Measurements from ENCODE around the gene SETD5. TPM values are rescaled to one million over a fixed set of nuclear protein-coding genes. Genes with fewer than 3 reads are reported as not detected.

SETD5 gene
- total RNA-seq, 1 donor from 2014 or later = 167 TPM

GRCh38 chr3:9409981-9410854 lies 12.8 kb downstream of the SETD5 start:
- Mint-ChIP-seq H3K27me3 (ENCODE audit: low read depth, unreplicated experiment) (no peaks in the 10 kb centered on the region), H3K4me3 (ENCODE audit: unreplicated experiment) (no peak overlapping the region), H3K9me3 (ENCODE audit: unreplicated experiment) (no peaks in the 10 kb centered on the region), H3K4me1 (ENCODE audit: low read depth, unreplicated experiment) (peaks cover 10% of the 10 kb centered on the region), H3K36me3 (ENCODE audit: low read depth, unreplicated experiment) (peaks cover 5% of the 10 kb centered on the region), H3K27ac (ENCODE audit: unreplicated experiment) (no peak overlapping the region)
- FAIRE-seq = no peak
- Histone ChIP-seq H3K4me3 (ENCODE audit: insufficient read depth, low read depth, low read length) (no peak overlapping the region), H3K9me3 (ENCODE audit: insufficient read depth, low read depth, low read length) (no peaks in the 10 kb centered on the region), H3K36me3 (ENCODE audit: insufficient read depth, low read length) (no peaks in the 10 kb centered on the region), H3K79me2 (ENCODE audit: insufficient read depth, low read length) (peaks cover 100% of the 10 kb centered on the region), H3K4me2 (ENCODE audit: low read length) (no peak overlapping the region), H2AFZ (ENCODE audit: low read depth, low read length) (no peak overlapping the region), H4K20me1 (ENCODE audit: insufficient read depth, low read length) (peaks cover 94% of the 10 kb centered on the region), H3K27ac (ENCODE audit: low read depth, low read length) (no peak overlapping the region), H3K4me1 (ENCODE audit: insufficient read depth, low read length) (no peaks in the 10 kb centered on the region), H3K27me3 (ENCODE audit: insufficient read depth, low read length) (no peaks in the 10 kb centered on the region), H3K9ac (ENCODE audit: low read length) (no peak overlapping the region)
- DNase-seq (ENCODE audit: low read depth) = no peak
- TF ChIP-seq EZH2 (IDR thresholded peaks at IDR 0.05; ENCODE audit: insufficient read depth, low read length) = no peak
- no peak for TF ChIP-seq CTCF (IDR thresholded peaks at IDR 0.05; ENCODE audit: insufficient read depth, low read depth, low read length)

DNA sequence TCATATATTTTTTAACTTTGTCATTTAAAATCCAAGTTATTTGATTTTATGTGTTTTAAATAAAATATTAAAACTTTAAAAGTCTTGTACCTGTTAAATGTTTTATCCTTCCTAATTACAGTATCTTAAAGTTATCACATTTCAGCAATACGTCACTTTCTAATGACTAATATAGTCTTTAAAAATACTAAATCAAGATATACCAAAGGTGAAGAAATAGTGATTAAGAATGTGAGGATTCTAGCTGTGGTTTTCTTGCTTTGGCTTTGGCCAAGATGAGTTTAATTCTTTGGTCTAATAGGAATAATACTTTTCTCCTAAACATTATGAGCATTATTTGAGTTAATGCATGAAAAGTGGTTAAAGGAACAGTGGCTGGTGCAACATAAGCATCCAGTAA lies 13.9 kb downstream of the SETD5 start:
- Mint-ChIP-seq H3K27ac (ENCODE audit: unreplicated experiment) (no peak overlapping the region), H3K4me1 (ENCODE audit: low read depth, unreplicated experiment) (peaks cover 5% of the 10 kb centered on the region), H3K4me3 (ENCODE audit: unreplicated experiment) (no peak overlapping the region), H3K27me3 (ENCODE audit: low read depth, unreplicated experiment) (no peaks in the 10 kb centered on the region), H3K9me3 (ENCODE audit: unreplicated experiment) (no peaks in the 10 kb centered on the region), H3K36me3 (ENCODE audit: low read depth, unreplicated experiment) (peaks cover 5% of the 10 kb centered on the region)
- no peaks in the 10 kb centered on the region for H3K4me1 ChIP-seq (ENCODE audit: insufficient read depth, low read length)
- H3K27me3 ChIP-seq (ENCODE audit: insufficient read depth, low read length) = no peaks in the 10 kb centered on the region
- DNase-seq (ENCODE audit: low read depth) (no peak), FAIRE-seq (no peak)
- no peak overlapping the region for H3K4me3 ChIP-seq (ENCODE audit: insufficient read depth, low read depth, low read length)
- H3K9ac ChIP-seq (ENCODE audit: low read length) = no peak overlapping the region
- H3K4me2 ChIP-seq (ENCODE audit: low read length) = no peak overlapping the region
- TF ChIP-seq CTCF (IDR thresholded peaks at IDR 0.05; ENCODE audit: insufficient read depth, low read depth, low read length) (no peak), EZH2 (IDR thresholded peaks at IDR 0.05; ENCODE audit: insufficient read depth, low read length) (no peak)
- peaks cover 5% of the 10 kb centered on the region for H3K36me3 ChIP-seq (ENCODE audit: insufficient read depth, low read length)
- H4K20me1 ChIP-seq (ENCODE audit: insufficient read depth, low read length) = peaks cover 94% of the 10 kb centered on the region
- H3K79me2 ChIP-seq (ENCODE audit: insufficient read depth, low read length) = peaks cover 100% of the 10 kb centered on the region
- H3K9me3 ChIP-seq (ENCODE audit: insufficient read depth, low read depth, low read length) = no peaks in the 10 kb centered on the region
- no peak overlapping the region for H3K27ac ChIP-seq (ENCODE audit: low read depth, low read length)
- no peak overlapping the region for H2AFZ ChIP-seq (ENCODE audit: low read depth, low read length)

- H3K4me2 ChIP-seq (ENCODE audit: low read length) = no peak overlapping the region
- no peaks in the 10 kb centered on the region for H3K27me3 ChIP-seq (ENCODE audit: insufficient read depth, low read length)
- no peak overlapping the region for H3K4me3 ChIP-seq (ENCODE audit: insufficient read depth, low read depth, low read length)
- DNase-seq (ENCODE audit: low read depth) = no peak
- no peaks in the 10 kb centered on the region for H3K9me3 ChIP-seq (ENCODE audit: insufficient read depth, low read depth, low read length)
- no peak overlapping the region for H3K9ac ChIP-seq (ENCODE audit: low read length)
- H3K27ac Mint-ChIP-seq (ENCODE audit: unreplicated experiment) = no peak overlapping the region
- no peak overlapping the region for H3K27ac ChIP-seq (ENCODE audit: low read depth, low read length)
- no peaks in the 10 kb centered on the region for H3K9me3 Mint-ChIP-seq (ENCODE audit: unreplicated experiment)
- H3K27me3 Mint-ChIP-seq (ENCODE audit: low read depth, unreplicated experiment) = no peaks in the 10 kb centered on the region
- peaks cover 100% of the 10 kb centered on the region for H3K79me2 ChIP-seq (ENCODE audit: insufficient read depth, low read length)
- H3K4me3 Mint-ChIP-seq (ENCODE audit: unreplicated experiment) = no peak overlapping the region
- H3K4me1 ChIP-seq (ENCODE audit: insufficient read depth, low read length) = no peaks in the 10 kb centered on the region
- peaks cover 5% of the 10 kb centered on the region for H3K36me3 ChIP-seq (ENCODE audit: insufficient read depth, low read length)
- TF ChIP-seq EZH2 (IDR thresholded peaks at IDR 0.05; ENCODE audit: insufficient read depth, low read length) = no peak
- no peak for TF ChIP-seq CTCF (IDR thresholded peaks at IDR 0.05; ENCODE audit: insufficient read depth, low read depth, low read length)
- H3K36me3 Mint-ChIP-seq (ENCODE audit: low read depth, unreplicated experiment) = peaks cover 5% of the 10 kb centered on the region
- no peak overlapping the region for H2AFZ ChIP-seq (ENCODE audit: low read depth, low read length)
- peaks cover 94% of the 10 kb centered on the region for H4K20me1 ChIP-seq (ENCODE audit: insufficient read depth, low read length)
- peaks cover 4% of the 10 kb centered on the region for H3K4me1 Mint-ChIP-seq (ENCODE audit: low read depth, unreplicated experiment)
- no peak for FAIRE-seq
These were observed 14.9 kb downstream of the SETD5 start for GRCh38 chr3:9412293-9412692.

Measured in astrocyte (in vitro differentiated cells and primary cell).